ENCODE data around the gene SIGLEC11.

Gene SIGLEC11

GRCh38 chr19:49923055-49924003 lies 37.6 kb downstream of the SIGLEC11 start:
- DNase-seq: no peak

GRCh38 chr19:49921871-49922795 lies 38.8 kb downstream of the SIGLEC11 start:
- DNase-seq: no peak

- no peak for DNase-seq
These were observed 40.2 kb downstream of the SIGLEC11 start for GRCh38 chr19:49920624-49921363.

DNA sequence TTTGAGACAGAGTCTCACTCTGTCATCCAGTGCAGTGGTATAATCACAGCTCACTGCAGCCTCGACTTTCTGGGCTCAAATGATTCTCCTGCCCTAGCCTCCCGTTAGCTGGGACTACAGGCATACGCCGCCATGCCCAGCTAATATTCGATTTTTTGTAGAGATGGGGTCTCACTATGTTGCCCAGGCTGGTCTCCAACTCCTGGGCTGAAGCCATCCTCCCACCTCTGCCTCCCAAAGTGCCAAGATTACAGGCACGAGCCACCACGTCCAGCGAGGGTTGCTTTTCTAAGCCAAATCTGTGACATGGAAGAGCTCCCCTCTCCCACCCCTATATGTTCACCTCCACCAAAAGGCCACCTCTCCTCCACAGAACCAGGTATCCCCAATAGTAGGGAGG lies 42.9 kb downstream of the SIGLEC11 start:
- no peak for DNase-seq

- no peak for DNase-seq
These were observed 43.9 kb downstream of the SIGLEC11 start for GRCh38 chr19:49916839-49917733.

GRCh38 chr19:49915271-49915670 lies 45.7 kb downstream of the SIGLEC11 start:
- no peak for DNase-seq

DNA sequence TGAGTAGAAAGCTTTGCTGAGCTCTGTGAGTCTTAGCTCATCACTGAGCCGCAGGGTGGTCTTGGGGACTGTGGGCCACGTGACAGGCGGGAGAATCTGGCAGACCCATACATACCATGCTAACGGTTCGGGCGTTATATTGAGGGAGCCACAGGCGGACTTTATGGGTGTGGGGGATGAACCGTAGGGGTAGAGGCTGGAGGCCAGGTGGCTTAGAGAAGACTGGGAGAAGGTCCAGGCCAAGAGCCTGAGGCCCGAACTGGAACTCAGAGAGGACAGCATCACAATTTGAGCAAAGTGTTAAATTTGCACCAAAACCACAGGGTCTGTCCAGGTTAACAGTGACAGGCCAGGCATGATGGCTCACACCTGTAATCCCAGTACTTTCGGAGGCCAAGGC lies 47.3 kb downstream of the SIGLEC11 start:
- no peak for DNase-seq

GRCh38 chr19:49912965-49913685 lies 47.8 kb downstream of the SIGLEC11 start:
- no peak for DNase-seq

DNA sequence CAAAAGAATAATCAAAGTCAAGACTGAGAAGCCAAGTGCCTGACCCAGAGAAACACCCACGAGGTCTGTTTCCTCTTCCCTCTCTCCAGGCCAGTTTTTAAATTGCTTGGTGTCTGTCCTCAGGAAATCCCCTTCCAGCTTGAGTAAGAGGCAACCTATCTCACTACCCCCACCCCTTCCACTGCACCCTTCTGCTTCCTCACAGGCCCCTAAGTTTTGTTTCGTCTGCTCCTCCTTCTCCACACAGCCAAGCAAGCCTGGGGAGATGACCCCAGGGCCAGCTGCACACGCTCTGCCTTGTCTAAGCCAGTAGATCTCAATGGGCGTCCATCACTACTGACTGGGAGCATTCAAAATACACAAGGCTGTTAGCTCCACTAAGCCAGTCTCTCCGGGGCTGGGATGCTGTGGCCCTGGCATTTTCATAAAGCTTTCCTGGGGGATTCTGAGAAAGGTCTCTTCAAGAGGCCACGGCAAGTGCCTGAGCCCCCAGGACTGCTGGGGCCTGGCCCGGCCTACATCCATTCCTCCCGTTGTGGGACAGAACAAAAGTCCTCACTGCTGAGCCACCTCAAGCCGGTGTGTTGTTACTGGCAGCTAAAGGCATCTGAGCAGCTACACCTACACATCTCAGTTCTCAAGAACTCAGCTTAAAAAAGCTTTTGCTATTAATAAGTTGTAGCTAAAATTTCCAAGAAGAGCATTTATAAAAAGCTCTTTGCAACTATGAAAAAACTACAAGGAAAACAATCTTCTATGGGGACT lies 49.4 kb downstream of the SIGLEC11 start:
- no peak for DNase-seq

DNA sequence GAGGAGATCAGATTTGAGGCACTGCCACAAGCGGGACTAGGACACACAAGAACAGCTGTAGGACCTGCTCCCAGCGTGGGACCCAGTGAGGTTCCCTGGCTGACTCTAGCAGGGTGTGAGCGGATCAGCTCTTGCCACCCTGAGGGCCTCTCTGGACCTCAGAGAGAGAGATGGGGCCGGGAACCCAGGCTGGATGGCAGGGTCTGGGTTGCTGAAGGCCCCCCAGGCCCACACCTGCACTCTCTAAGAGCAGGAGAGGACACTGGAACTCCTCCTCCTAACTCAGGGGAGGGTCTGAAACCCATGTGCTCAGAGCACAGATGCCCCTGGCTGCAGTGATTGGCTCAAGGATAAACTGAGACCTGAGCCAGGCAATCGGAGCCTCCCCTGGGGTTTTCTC lies 50.8 kb downstream of the SIGLEC11 start:
- no peak for DNase-seq

- no peak for DNase-seq
These were observed 52.2 kb downstream of the SIGLEC11 start for GRCh38 chr19:49908480-49909420.

DNA sequence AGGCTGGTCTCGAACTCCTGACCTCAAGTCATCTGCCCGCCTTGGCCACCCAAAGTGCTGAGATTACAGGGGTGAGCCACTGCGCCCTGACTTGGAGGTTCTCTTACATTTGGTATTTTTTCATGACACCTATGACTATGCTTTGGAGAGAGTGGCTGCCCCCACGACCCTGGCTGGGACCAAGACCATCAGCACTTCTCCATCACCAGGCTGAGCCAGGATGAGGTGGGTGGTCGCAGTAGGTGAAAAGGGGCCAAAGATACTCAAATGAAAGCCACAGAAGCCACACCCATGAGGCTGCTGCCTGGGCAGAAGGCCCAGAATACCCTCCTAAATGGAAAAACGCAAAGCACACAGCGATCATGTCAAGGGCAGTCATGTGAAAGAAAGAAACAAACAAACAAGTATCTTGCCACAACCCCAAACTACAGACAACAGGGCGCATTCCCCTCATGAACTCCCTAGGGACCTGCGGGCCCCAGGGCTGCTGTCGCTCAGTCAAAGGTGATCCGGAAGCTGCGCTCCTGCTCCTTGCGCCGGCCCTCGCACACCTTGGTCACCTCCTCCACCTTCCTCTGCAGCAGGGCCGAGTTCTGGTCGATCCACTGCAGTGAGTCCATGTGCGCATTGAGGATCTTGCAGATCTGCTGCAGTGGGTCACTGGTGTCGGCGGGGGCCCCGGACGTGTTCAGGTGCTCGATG lies 53.1 kb downstream of the SIGLEC11 start:
- no peak for DNase-seq

GRCh38 chr19:49906879-49907564 lies 54.0 kb downstream of the SIGLEC11 start:
- DNase-seq: no peak

GRCh38 chr19:49904136-49904535 lies 56.8 kb downstream of the SIGLEC11 start:
- no peak for DNase-seq

All from cortex of kidney (tissue), 1 donor.